ENCODE results near the gene PDGFA.

The PDGFA gene

GRCh38 chr7:519484-520390 lies at the start of gene PDGFA:
PDGFA (minus strand) TSS chr7:519846; CDS start chr7:519001, 845 bp downstream.
- in situ Hi-C loops (cut with HindIII; ENCODE audit: low sequenced_read_pairs) = no loop called here

- in situ Hi-C loops (cut with HindIII; ENCODE audit: low sequenced_read_pairs) = no loop called here
Measured at GRCh38 chr7:568031-568951, 48.6 kb upstream of the PDGFA start.

- in situ Hi-C loops (cut with HindIII; ENCODE audit: low sequenced_read_pairs) = no loop called here
Measured at GRCh38 chr7:567305-567883, 47.7 kb upstream of the PDGFA start.

GRCh38 chr7:566100-566499 lies 46.5 kb upstream of the PDGFA start:
- in situ Hi-C loops (cut with HindIII; ENCODE audit: low sequenced_read_pairs) = no loop called here

GRCh38 chr7:564176-564865 lies 44.7 kb upstream of the PDGFA start:
- in situ Hi-C loops (cut with HindIII; ENCODE audit: low sequenced_read_pairs) = no loop called here

- in situ Hi-C loops (cut with HindIII; ENCODE audit: low sequenced_read_pairs) = no loop called here
Measured at GRCh38 chr7:563629-564170, 44.1 kb upstream of the PDGFA start.

- in situ Hi-C loops (cut with HindIII; ENCODE audit: low sequenced_read_pairs) = no loop called here
Measured at GRCh38 chr7:562789-563628, 43.4 kb upstream of the PDGFA start.

- in situ Hi-C loops (cut with HindIII; ENCODE audit: low sequenced_read_pairs) = no loop called here
Measured at GRCh38 chr7:562374-562675, 42.7 kb upstream of the PDGFA start.

- in situ Hi-C loops (cut with HindIII; ENCODE audit: low sequenced_read_pairs) = no loop called here
Measured at GRCh38 chr7:561631-562373, 42.2 kb upstream of the PDGFA start.

- in situ Hi-C loops (cut with HindIII; ENCODE audit: low sequenced_read_pairs) = no loop called here
Measured at GRCh38 chr7:560966-561630, 41.5 kb upstream of the PDGFA start.

- in situ Hi-C loops (cut with HindIII; ENCODE audit: low sequenced_read_pairs) = no loop called here
Measured at GRCh38 chr7:559396-559705, 39.7 kb upstream of the PDGFA start.

- in situ Hi-C loops (cut with HindIII; ENCODE audit: low sequenced_read_pairs) = no loop called here
Measured at GRCh38 chr7:557558-557881, 37.9 kb upstream of the PDGFA start.

GRCh38 chr7:556837-557557 lies 37.4 kb upstream of the PDGFA start:
- in situ Hi-C loops (cut with HindIII; ENCODE audit: low sequenced_read_pairs) = no loop called here

- in situ Hi-C loops (cut with HindIII; ENCODE audit: low sequenced_read_pairs) = no loop called here
Measured at GRCh38 chr7:556291-556826, 36.7 kb upstream of the PDGFA start.

- in situ Hi-C loops (cut with HindIII; ENCODE audit: low sequenced_read_pairs) = no loop called here
Measured at GRCh38 chr7:555551-556160, 36.0 kb upstream of the PDGFA start.

GRCh38 chr7:553636-554111 lies 34.0 kb upstream of the PDGFA start:
- in situ Hi-C loops (cut with HindIII; ENCODE audit: low sequenced_read_pairs) = no loop called here

GRCh38 chr7:552868-553635 lies 33.4 kb upstream of the PDGFA start:
- in situ Hi-C loops (cut with HindIII; ENCODE audit: low sequenced_read_pairs) = no loop called here

Data from DLD1 (cell line).